Ishikawa (cell line): ENCODE results near the gene ASH1L.

Experiments used
- CEBPB ChIP-seq: IDR thresholded peaks from 2 replicates; pipeline ENCODE4 v1.6.1; 2012
- CREB1 ChIP-seq: IDR thresholded peaks from 2 replicates; pipeline ENCODE4 v1.6.1; 2012; ENCODE audit warnings: low read depth
- EGR1 ChIP-seq: IDR thresholded peaks from 2 replicates; pipeline ENCODE4 v1.6.1; 2012
- EP300 ChIP-seq: IDR thresholded peaks from 2 replicates; pipeline ENCODE4 v1.6.1; 2012; ENCODE audit warnings: borderline replicate concordance
- FOXM1 ChIP-seq: IDR thresholded peaks from 2 replicates; pipeline ENCODE4 v1.6.1; 2012; ENCODE audit warnings: low read depth, borderline replicate concordance
- MAX ChIP-seq: IDR thresholded peaks from 2 replicates; pipeline ENCODE4 v1.6.1; 2012
- NFIC ChIP-seq: IDR thresholded peaks from 2 replicates; pipeline ENCODE4 v1.6.1; 2012
- RAD21 ChIP-seq: IDR thresholded peaks from 2 replicates; pipeline ENCODE4 v1.6.1; 2012; ENCODE audit warnings: low read depth
- TAF1 ChIP-seq: IDR thresholded peaks from 2 replicates; pipeline ENCODE4 v1.6.1; 2012; ENCODE audit warnings: low read depth, mild to moderate bottlenecking
- TCF12 ChIP-seq: IDR thresholded peaks from 2 replicates; pipeline ENCODE4 v1.6.1; 2012; ENCODE audit warnings: low read depth
- TEAD4 ChIP-seq: IDR thresholded peaks from 2 replicates; pipeline ENCODE4 v1.6.1; 2012
- USF1 ChIP-seq: IDR thresholded peaks from 2 replicates; pipeline ENCODE4 v1.6.1; 2012
- YY1 ChIP-seq: IDR thresholded peaks from 2 replicates; pipeline ENCODE4 v1.6.1; 2012; ENCODE audit warnings: low read depth
- ZBTB7A ChIP-seq: IDR thresholded peaks from 2 replicates; pipeline ENCODE4 v1.6.1; 2012; ENCODE audit warnings: low read depth
- TF ChIP-seq, protein P1 (sequence below): IDR thresholded peaks from 2 replicates; pipeline ENCODE4 v1.6.1; 2012; ENCODE audit warnings: low read depth, mild to moderate bottlenecking

The ASH1L gene

GRCh38 chr1:155569988-155570592 lies 7.5 kb upstream of the ASH1L start:
- TF ChIP-seq FOXM1: no peak

DNA sequence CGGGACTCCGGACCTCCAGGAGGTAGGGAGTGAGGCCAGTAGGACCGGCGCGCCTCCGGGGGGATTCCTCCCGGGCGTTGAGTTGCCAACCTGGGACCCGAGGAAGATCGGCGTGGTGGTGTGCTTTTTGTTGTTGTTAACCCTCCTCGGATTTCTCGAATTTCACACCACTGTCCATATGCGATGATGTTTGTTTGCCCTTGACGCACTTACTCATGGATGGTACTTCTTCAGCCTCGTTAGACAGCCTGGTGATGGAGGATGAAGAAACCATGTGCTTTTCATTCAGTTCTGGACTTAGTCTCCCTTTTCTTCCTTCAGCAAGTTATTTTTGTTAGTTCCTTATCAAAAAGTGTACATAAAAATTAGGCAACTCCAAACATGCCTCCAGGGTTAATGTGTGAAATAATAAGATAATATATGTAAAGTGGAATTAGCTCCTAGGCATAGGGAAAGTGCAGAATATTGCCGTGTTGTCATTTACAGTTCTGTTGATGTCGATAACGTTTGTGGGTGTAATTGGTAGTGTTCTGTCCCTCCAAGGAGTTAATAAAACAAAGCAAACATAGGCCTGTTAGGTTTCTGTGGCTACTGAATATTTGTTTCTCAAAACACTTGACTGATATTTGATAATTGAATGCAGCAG lies 897 bp upstream of the ASH1L start:
- TF ChIP-seq MAX: peak; percentile 36; the same call in 1 of the 2 replicates

DNA sequence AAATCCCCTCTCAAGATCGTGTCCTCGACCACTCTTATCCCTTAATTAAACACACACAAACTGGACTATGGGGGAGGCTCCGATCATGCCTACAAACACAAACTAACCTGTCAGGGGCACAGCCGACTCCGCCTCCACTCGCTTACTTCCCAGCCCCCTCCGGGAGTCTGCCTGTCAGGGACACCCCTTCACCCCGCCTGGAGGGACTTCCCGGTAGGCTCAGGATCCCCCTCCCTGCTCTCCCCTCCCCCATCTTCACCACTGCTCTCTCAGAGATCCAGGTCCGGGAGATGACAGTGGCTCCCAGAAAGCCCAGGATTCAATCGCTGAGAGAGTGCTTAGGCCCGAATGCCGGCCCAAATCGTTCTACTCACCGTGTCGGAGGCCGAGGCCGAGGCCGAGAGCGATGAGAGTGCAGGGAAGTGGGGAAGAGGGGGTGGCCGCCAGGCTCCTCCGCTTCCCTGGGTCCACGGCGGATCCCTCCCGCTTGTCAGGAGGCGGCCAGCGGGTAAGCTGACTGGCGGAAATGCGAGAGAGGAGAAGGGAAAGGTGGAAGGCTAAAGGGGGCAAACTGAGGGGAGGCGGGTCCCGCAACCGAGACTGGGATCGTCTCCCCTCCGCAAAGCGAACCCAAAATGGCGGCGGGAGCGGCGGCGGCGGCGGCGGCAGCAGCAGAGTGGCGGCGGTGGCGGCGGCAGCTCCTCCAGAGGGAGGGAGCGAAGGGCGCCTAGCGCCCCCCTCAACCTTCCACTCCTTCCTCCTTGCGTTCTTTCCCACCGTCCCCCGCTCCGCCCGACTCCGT lies 623 bp downstream of the ASH1L start:
- TF ChIP-seq EP300 (peak; percentile 5; the same call in 1 of the 2 replicates), YY1 (peak; percentile 89), TAF1 (peak; percentile 58; the same call in 1 of the 2 replicates)

GRCh38 chr1:155555915-155556314 lies 6.7 kb downstream of the ASH1L start:
- no peak for TF ChIP-seq CEBPB
- TF ChIP-seq ZBTB7A: no peak
- no peak for TF ChIP-seq NFIC
- no peak for TF ChIP-seq EGR1
- no peak for TF ChIP-seq YY1
- TF ChIP-seq TEAD4: no peak
- TF ChIP-seq MAX: no peak
- TF ChIP-seq USF1: no peak
- TF ChIP-seq FOXM1: no peak
- TF ChIP-seq RAD21: no peak
- TF ChIP-seq, protein P1, sequence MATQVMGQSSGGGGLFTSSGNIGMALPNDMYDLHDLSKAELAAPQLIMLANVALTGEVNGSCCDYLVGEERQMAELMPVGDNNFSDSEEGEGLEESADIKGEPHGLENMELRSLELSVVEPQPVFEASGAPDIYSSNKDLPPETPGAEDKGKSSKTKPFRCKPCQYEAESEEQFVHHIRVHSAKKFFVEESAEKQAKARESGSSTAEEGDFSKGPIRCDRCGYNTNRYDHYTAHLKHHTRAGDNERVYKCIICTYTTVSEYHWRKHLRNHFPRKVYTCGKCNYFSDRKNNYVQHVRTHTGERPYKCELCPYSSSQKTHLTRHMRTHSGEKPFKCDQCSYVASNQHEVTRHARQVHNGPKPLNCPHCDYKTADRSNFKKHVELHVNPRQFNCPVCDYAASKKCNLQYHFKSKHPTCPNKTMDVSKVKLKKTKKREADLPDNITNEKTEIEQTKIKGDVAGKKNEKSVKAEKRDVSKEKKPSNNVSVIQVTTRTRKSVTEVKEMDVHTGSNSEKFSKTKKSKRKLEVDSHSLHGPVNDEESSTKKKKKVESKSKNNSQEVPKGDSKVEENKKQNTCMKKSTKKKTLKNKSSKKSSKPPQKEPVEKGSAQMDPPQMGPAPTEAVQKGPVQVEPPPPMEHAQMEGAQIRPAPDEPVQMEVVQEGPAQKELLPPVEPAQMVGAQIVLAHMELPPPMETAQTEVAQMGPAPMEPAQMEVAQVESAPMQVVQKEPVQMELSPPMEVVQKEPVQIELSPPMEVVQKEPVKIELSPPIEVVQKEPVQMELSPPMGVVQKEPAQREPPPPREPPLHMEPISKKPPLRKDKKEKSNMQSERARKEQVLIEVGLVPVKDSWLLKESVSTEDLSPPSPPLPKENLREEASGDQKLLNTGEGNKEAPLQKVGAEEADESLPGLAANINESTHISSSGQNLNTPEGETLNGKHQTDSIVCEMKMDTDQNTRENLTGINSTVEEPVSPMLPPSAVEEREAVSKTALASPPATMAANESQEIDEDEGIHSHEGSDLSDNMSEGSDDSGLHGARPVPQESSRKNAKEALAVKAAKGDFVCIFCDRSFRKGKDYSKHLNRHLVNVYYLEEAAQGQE: no peak
- TF ChIP-seq EP300: no peak

DNA sequence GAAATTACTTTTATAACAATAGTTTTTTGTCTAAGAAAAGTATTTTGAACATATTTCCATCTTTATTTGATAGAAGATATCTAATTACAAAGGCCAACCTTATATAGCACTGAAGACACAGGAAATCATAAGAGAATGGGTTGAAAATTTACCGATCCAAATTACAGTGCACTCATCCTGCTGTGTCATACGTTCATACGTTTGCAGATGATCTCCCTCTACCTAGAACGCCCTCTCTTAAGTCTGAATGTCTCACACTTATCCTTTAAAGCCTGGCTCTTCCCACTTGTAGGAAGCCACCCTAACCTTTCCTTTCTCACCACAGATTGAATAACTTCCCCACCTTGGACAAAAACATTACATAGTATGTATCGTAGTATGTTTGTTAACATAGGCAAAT lies 9.3 kb downstream of the ASH1L start:
- no peak for TF ChIP-seq EGR1
- TF ChIP-seq ZBTB7A: no peak
- no peak for TF ChIP-seq TEAD4

DNA sequence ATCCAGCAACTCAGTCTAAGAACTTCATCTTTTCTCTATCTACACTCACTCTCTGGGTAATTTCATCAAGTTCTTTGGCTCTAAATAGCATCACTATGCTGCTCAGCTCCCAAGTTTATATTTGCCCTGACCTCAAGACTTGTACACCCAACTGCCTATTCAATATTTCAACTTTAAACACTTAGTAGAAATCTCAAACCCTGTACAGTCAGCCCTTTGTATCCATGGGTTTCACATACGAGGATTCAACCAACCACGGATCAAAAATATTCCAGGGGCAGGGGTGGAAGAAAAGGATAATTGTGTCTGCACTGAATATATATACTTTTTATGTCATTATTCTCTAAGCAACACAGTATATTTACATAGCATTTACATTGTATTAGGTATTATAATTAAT lies 13.9 kb downstream of the ASH1L start:
- TF ChIP-seq YY1 (no peak), FOXM1 (no peak), EGR1 (no peak)
- TF ChIP-seq, protein P1: no peak

- TF ChIP-seq USF1: no peak
- TF ChIP-seq FOXM1: no peak
- TF ChIP-seq, protein P1: no peak
- TF ChIP-seq ZBTB7A: no peak
- TF ChIP-seq CEBPB: no peak
- no peak for TF ChIP-seq MAX
- no peak for TF ChIP-seq CREB1
- no peak for TF ChIP-seq RAD21
- TF ChIP-seq EGR1: no peak
- TF ChIP-seq EP300: no peak
- TF ChIP-seq TCF12: no peak
- TF ChIP-seq YY1: no peak
Observed at GRCh38 chr1:155540000-155540874, 22.4 kb downstream of the ASH1L start.
